Kidney (tissue), 14 donors: ENCODE results near the gene MAGEB3. TPM values are rescaled to one million over a fixed set of nuclear protein-coding genes. Genes with fewer than 3 reads are reported as not detected.

Experiments used
- DNase-seq, 5 donors: peaks; one replicate each; pipeline ENCODE4 v3.0.0-alpha.2; 2013 to 2020
- FAIRE-seq: peaks from 2 replicates; lab custom pipeline; 2012; peaks lifted over from hg19 to GRCh38; lab: Jason Lieb, UNC
- H3K27ac ChIP-seq, 2 donors: one replicate each; pipeline ENCODE4 v1.7.0; 2013; ENCODE audit warnings: low read depth in 2 of 2, low read length in 2 of 2, inconsistent platforms in 1 of 2
- H3K27me3 ChIP-seq: one replicate; pipeline ENCODE4 v1.7.1; 2013; ENCODE audit warnings: low read length, inconsistent platforms; ENCODE audit not compliant: control insufficient read depth, insufficient read depth
- H3K36me3 ChIP-seq, 3 donors: one replicate each; pipeline versions ENCODE4 v1.7.0 to v1.7.1; 2013; ENCODE audit warnings: low read length in 3 of 3, control low read depth in 1 of 3, inconsistent platforms in 1 of 3; ENCODE audit not compliant: insufficient read depth in 3 of 3, control insufficient read depth in 2 of 3
- H3K4me1 ChIP-seq, 3 donors: one replicate each; pipeline versions ENCODE4 v1.7.0 to v1.7.1; 2013; ENCODE audit warnings: low read length in 3 of 3, inconsistent platforms in 1 of 3, low read depth in 1 of 3; ENCODE audit not compliant: control insufficient read depth in 2 of 3, insufficient read depth in 2 of 3
- H3K4me3 ChIP-seq, 3 donors: one replicate each; pipeline versions ENCODE4 v1.7.0 to v1.8.1; 2013; ENCODE audit warnings: low read length in 3 of 3, control low read depth in 1 of 3, inconsistent platforms in 1 of 3
- H3K9ac ChIP-seq, 3 donors: one replicate each; pipeline versions ENCODE4 v1.7.0 to v1.7.1; 2013; ENCODE audit warnings: low read length in 3 of 3, control low read depth in 1 of 3, inconsistent platforms in 1 of 3
- H3K9me3 ChIP-seq, 3 donors: one replicate each; pipeline versions ENCODE4 v1.7.0 to v1.7.1; 2013; ENCODE audit warnings: low read length in 3 of 3, control low read depth in 1 of 3, inconsistent platforms in 1 of 3; ENCODE audit not compliant: control insufficient read depth in 2 of 3, insufficient read depth in 1 of 3
- CTCF ChIP-seq: IDR thresholded peaks from 3 replicates; pipeline ENCODE4 v1.5.1; 2012; ENCODE audit warnings: mild to moderate bottlenecking, moderate library complexity, borderline replicate concordance; ENCODE audit not compliant: insufficient read depth; ENCODE audit errors: extremely low read depth
- intact Hi-C: fragments of 100-400 bp; cut with DNase I; formaldehyde crosslinking; loops from one replicate; pipeline ENCODE4 v1.11.1; 2022
- polyA plus RNA-seq: library from polyadenylated mRNA; stranded (reverse); fragments of 350-450 nt; fragmentation: Illumina TruSeq; extraction: RNeasy Lipid Tissue Mini Kit (QIAGEN cat#74804); gene quantifications from one replicate; pipeline ENCODE4 v1.2.3, GENCODE V29; 2014; ENCODE audit warnings: low read depth, low replicate concordance; ENCODE audit not compliant: insufficient read depth
- total RNA-seq: library from RNA; stranded (reverse); fragmentation: NEBNext Ultra II Directional; extraction: Animal tissue kit (Norgen Biotek cat#: 25700); gene quantifications from one replicate; pipeline ENCODE4 v1.2.1, GENCODE V29; 2021
- donor health status: control.
- donor health status: control.
- donor health status: control.
- donor health status: control.
- donor health status: control.
- donor health status: DM: yes; HTN: yes; CAD: no.
- donor health status: Normal renal cell carcinoma (clear cell type).

The MAGEB3 gene
- total and polyA plus RNA-seq, 2 donors from 2014 or later: not detected

GRCh38 chrX:30224536-30224935 is 5.9 kb upstream of the MAGEB3 start:
- H3K4me3 ChIP-seq: no peak overlapping the region
- H3K27me3 ChIP-seq: no peaks in the 10 kb centered on the region
- DNase-seq (peak in 4 of 5 donors; percentile 10 to 46 (median 40)), FAIRE-seq (no peak)
- no peaks in the 10 kb centered on the region for H3K9me3 ChIP-seq
- intact Hi-C loops: no loop called here
- H3K36me3 ChIP-seq: no peaks in the 10 kb centered on the region
- no peak overlapping the region for H3K27ac ChIP-seq
- TF ChIP-seq CTCF: no peak
- no peaks in the 10 kb centered on the region for H3K4me1 ChIP-seq
- H3K9ac ChIP-seq: no peak overlapping the region

GRCh38 chrX:30228526-30228925 is 1.9 kb upstream of the MAGEB3 start:
- no peak for FAIRE-seq
- Histone ChIP-seq H3K4me3 (no peak overlapping the region), H3K27ac (no peak overlapping the region), H3K27me3 (no peaks in the 10 kb centered on the region), H3K9ac (no peak overlapping the region), H3K9me3 (no peaks in the 10 kb centered on the region), H3K4me1 (no peaks in the 10 kb centered on the region), H3K36me3 (no peaks in the 10 kb centered on the region)
- TF ChIP-seq CTCF: no peak
- intact Hi-C loops: no loop called here
- no peak for DNase-seq

- H3K4me1 ChIP-seq: no peaks in the 10 kb centered on the region
- H3K27ac ChIP-seq: no peak within 1 kb of the TSS
- H3K9ac ChIP-seq: no peak within 1 kb of the TSS
- no peaks in the 10 kb centered on the region for H3K27me3 ChIP-seq
- intact Hi-C loops: no loop called here
- FAIRE-seq (no peak), DNase-seq (no peak)
- no peak for TF ChIP-seq CTCF
- no peaks in the 10 kb centered on the region for H3K36me3 ChIP-seq
- H3K9me3 ChIP-seq: no peaks in the 10 kb centered on the region
- no peak within 1 kb of the TSS for H3K4me3 ChIP-seq
Measured at GRCh38 chrX:30241724-30242415, 11.4 kb downstream of the MAGEB3 start, which contains the start of gene MAGEB4. Gene MAGEB4 (plus strand): TSS chrX:30242000. CDS start chrX:30242136, 136 bp downstream.
